Tibial nerve (tissue), 4 donors: ENCODE results near the gene COL4A6. TPM values are rescaled to one million over a fixed set of nuclear protein-coding genes. Genes with fewer than 3 reads are reported as not detected.

Experiments used
- DNase-seq, 2 donors: peaks; one replicate each; pipeline ENCODE4 v3.0.0-alpha.2; 2019; ENCODE audit warnings: low spot score in 2 of 2
- H3K27ac ChIP-seq, 4 donors: fragments of 200-600 bp; sonication (generic) in 3 of 4; one replicate each; pipeline ENCODE4 v1.5.1; 2017 to 2019; ENCODE audit warnings: mild to moderate bottlenecking in 1 of 4
- H3K27me3 ChIP-seq, 2 donors: fragments of 200-600 bp; sonication (generic) in 1 of 2; one replicate each; pipeline versions ENCODE4 v1.5.1 to v1.6.0; 2017 to 2019
- H3K36me3 ChIP-seq, 3 donors: fragments of 200-600 bp; sonication (generic); one replicate each; pipeline ENCODE4 v1.5.1; 2018 to 2019
- H3K4me1 ChIP-seq, 4 donors: fragments of 200-600 bp; sonication (generic) in 3 of 4; one replicate each; pipeline ENCODE4 v1.5.1; 2017 to 2019
- H3K4me3 ChIP-seq, 4 donors: fragments of 200-600 bp; sonication (generic) in 3 of 4; one replicate each; pipeline ENCODE4 v1.5.1; 2017 to 2019; ENCODE audit warnings: mild to moderate bottlenecking in 1 of 4, moderate library complexity in 1 of 4
- H3K9me3 ChIP-seq, 4 donors: fragments of 200-600 bp; sonication (generic) in 3 of 4; one replicate each; pipeline ENCODE4 v1.5.1; 2017 to 2019
- CTCF ChIP-seq, 5 experiments: fragments of 200-600 bp in 3 of 5; fragments of 450-650 bp in 2 of 5; sonication (generic) in 3 of 5; IDR thresholded peaks; one replicate each; pipeline ENCODE4 v1.5.1; 2016 to 2019; ENCODE audit warnings: antibody characterized with exemption in 5 of 5, mild to moderate bottlenecking in 3 of 5, moderate library complexity in 2 of 5
- EP300 ChIP-seq, 2 donors: sonication (generic); formaldehyde crosslinking; IDR thresholded peaks; one replicate each; pipeline ENCODE4 v1.6.1; 2017; ENCODE audit warnings: antibody characterized with exemption in 2 of 2, mild to moderate bottlenecking in 1 of 2
- POLR2A ChIP-seq, 2 donors: fragments of 450-650 bp; IDR thresholded peaks; one replicate each; pipeline ENCODE4 v1.6.1; 2017; ENCODE audit warnings: antibody characterized with exemption in 2 of 2, mild to moderate bottlenecking in 2 of 2, moderate library complexity in 2 of 2
- whole genome bisulfite sequencing, 2 donors: methylation state at CpG; one replicate each; pipeline ENCODE4 v1.1.5; 2018; 5-methylcytosine and 5-hydroxymethylcytosine counted together
- total RNA-seq, 4 donors: library from RNA; depleted of rRNA; stranded (reverse); fragments of >200 nt; gene quantifications; one replicate each; pipeline ENCODE4 v1.1.0, GENCODE V29; 2016

COL4A6 gene
- total RNA-seq, 4 donors from 2014 or later = under 0.01 to 1.4 (median 0.21) TPM

GRCh38 chrX:108307132-108308085, 130.8 kb downstream of the COL4A6 start:
- no peak for TF ChIP-seq CTCF (IDR thresholded peaks at IDR 0.05)
- TF ChIP-seq EP300 (IDR thresholded peaks at IDR 0.05) = no peak
- TF ChIP-seq POLR2A (IDR thresholded peaks at IDR 0.05) = no peak
- H3K4me1 ChIP-seq = no peaks in the 10 kb centered on the region
- peaks cover 0 to 7% of the 10 kb centered on the region in 2 donors for H3K27me3 ChIP-seq
- no peaks in the 10 kb centered on the region for H3K9me3 ChIP-seq
- H3K36me3 ChIP-seq = no peaks in the 10 kb centered on the region
- WGBS, 2 donors = 78 to 85% methylated on average over 4 to 6 of the region's 6 CpGs
- H3K4me3 ChIP-seq = no peak overlapping the region
- no peak overlapping the region for H3K27ac ChIP-seq
- no peak for DNase-seq

- H3K27ac ChIP-seq = no peak overlapping the region
- DNase-seq = no peak
- TF ChIP-seq EP300 (IDR thresholded peaks at IDR 0.05) (no peak), POLR2A (IDR thresholded peaks at IDR 0.05) (no peak), CTCF (IDR thresholded peaks at IDR 0.05) (no peak)
- H3K4me1 ChIP-seq = no peaks in the 10 kb centered on the region
- no peaks in the 10 kb centered on the region for H3K36me3 ChIP-seq
- no peaks in the 10 kb centered on the region for H3K9me3 ChIP-seq
- peaks cover 0 to 13% of the 10 kb centered on the region in 2 donors for H3K27me3 ChIP-seq
- H3K4me3 ChIP-seq = no peak overlapping the region
These were observed 132.1 kb downstream of the COL4A6 start for GRCh38 chrX:108306086-108306485.

- Histone ChIP-seq H3K27ac (no peak overlapping the region), H3K9me3 (no peaks in the 10 kb centered on the region), H3K36me3 (no peaks in the 10 kb centered on the region), H3K27me3 (peaks cover 0 to 16% of the 10 kb centered on the region in 2 donors), H3K4me1 (no peaks in the 10 kb centered on the region), H3K4me3 (no peak overlapping the region)
- WGBS, 2 donors = 55 to 75% methylated on average over 2 of the region's 2 CpGs
- DNase-seq = no peak
- TF ChIP-seq POLR2A (IDR thresholded peaks at IDR 0.05) (no peak), EP300 (IDR thresholded peaks at IDR 0.05) (no peak), CTCF (IDR thresholded peaks at IDR 0.05) (no peak)
These were observed 133.5 kb downstream of the COL4A6 start for GRCh38 chrX:108304757-108305156.

GRCh38 chrX:108304210-108304609, 134.0 kb downstream of the COL4A6 start:
- Histone ChIP-seq H3K36me3 (no peaks in the 10 kb centered on the region), H3K9me3 (no peaks in the 10 kb centered on the region), H3K4me1 (no peaks in the 10 kb centered on the region), H3K27ac (no peak overlapping the region), H3K27me3 (peaks cover 0 to 16% of the 10 kb centered on the region in 2 donors), H3K4me3 (no peak overlapping the region)
- WGBS, 2 donors = 15 to 25% methylated on average over 5 of the region's 5 CpGs
- no peak for DNase-seq
- no peak for TF ChIP-seq EP300 (IDR thresholded peaks at IDR 0.05)
- no peak for TF ChIP-seq POLR2A (IDR thresholded peaks at IDR 0.05)

- WGBS, 2 donors = 80 to 100% methylated on average over 2 of the region's 2 CpGs
- no peak overlapping the region for H3K4me3 ChIP-seq
- no peaks in the 10 kb centered on the region for H3K4me1 ChIP-seq
- H3K36me3 ChIP-seq = no peaks in the 10 kb centered on the region
- TF ChIP-seq EP300 (IDR thresholded peaks at IDR 0.05) = no peak
- TF ChIP-seq CTCF (IDR thresholded peaks at IDR 0.05) = no peak
- no peak for TF ChIP-seq POLR2A (IDR thresholded peaks at IDR 0.05)
- no peak overlapping the region for H3K27ac ChIP-seq
- no peak for DNase-seq
- H3K27me3 ChIP-seq = peaks cover 0 to 16% of the 10 kb centered on the region in 2 donors
- no peaks in the 10 kb centered on the region for H3K9me3 ChIP-seq
These were observed 134.5 kb downstream of the COL4A6 start for GRCh38 chrX:108303682-108304081.
